Measurements from ENCODE around the gene RTEL1. TPM values are rescaled to one million over a fixed set of nuclear protein-coding genes. Genes with fewer than 3 reads are reported as not detected.
"Not testable (repeated sequence)": the region's sequence is repeated elsewhere in the genome, so short reads cannot be mapped to it uniquely, and the experiment has no call there.

Gene RTEL1, protein sequence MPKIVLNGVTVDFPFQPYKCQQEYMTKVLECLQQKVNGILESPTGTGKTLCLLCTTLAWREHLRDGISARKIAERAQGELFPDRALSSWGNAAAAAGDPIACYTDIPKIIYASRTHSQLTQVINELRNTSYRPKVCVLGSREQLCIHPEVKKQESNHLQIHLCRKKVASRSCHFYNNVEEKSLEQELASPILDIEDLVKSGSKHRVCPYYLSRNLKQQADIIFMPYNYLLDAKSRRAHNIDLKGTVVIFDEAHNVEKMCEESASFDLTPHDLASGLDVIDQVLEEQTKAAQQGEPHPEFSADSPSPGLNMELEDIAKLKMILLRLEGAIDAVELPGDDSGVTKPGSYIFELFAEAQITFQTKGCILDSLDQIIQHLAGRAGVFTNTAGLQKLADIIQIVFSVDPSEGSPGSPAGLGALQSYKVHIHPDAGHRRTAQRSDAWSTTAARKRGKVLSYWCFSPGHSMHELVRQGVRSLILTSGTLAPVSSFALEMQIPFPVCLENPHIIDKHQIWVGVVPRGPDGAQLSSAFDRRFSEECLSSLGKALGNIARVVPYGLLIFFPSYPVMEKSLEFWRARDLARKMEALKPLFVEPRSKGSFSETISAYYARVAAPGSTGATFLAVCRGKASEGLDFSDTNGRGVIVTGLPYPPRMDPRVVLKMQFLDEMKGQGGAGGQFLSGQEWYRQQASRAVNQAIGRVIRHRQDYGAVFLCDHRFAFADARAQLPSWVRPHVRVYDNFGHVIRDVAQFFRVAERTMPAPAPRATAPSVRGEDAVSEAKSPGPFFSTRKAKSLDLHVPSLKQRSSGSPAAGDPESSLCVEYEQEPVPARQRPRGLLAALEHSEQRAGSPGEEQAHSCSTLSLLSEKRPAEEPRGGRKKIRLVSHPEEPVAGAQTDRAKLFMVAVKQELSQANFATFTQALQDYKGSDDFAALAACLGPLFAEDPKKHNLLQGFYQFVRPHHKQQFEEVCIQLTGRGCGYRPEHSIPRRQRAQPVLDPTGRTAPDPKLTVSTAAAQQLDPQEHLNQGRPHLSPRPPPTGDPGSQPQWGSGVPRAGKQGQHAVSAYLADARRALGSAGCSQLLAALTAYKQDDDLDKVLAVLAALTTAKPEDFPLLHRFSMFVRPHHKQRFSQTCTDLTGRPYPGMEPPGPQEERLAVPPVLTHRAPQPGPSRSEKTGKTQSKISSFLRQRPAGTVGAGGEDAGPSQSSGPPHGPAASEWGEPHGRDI (N-terminal part only)
- 19.4 TPM for polyA plus RNA-seq (2013, experiment 1 of 4)
- 17.9 TPM for polyA plus RNA-seq (2013, experiment 2 of 4)
- 11.4 TPM for polyA plus RNA-seq (2013, experiment 3 of 4)
- polyA plus RNA-seq (2013, experiment 4 of 4) = 12.6 TPM

DNA sequence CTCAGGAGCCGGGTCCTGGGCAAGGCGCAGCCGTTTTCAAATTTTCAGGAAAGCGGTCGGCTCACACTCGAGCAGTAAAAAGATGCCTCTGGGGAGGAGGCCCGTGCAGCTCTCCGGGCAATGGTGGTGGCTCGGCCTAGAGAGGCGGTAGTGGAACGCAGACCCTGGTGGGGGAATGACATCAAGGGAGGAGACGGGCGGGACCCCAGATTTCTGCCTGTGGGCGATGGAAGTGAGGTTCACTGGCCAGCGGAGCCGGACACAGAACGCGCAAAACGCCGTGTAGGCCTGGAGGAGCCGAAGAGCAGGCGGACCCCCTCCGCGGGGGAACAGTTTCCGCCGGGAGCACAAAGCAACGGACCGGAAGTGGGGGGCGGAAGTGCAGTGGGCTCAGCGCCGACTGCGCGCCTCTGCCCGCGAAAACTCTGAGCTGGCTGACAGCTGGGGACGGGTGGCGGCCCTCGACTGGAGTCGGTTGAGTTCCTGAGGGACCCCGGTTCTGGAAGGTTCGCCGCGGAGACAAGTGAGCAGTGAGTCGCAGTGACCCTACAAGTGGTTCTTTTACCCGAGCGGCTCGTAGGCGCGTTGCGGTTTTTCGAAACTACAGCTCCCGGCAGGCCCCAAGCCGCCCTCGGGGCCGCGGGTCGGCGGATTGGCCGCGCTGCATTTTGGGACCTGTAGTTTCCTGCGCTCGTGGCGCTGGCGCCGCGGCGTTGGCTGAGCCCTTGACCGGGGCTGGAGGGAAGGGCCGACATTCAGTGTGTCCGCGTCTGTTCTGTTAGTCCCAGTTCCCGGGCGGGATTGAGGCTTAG, at the start of gene RTEL1:
Gene RTEL1, plus strand, starts transcription at position 376 of the 812 bp plus-strand sequence. CDS start 1,091 bp downstream, outside the sequence.
- Histone ChIP-seq H3K9me3 (ENCODE audit: control insufficient read depth, low read length) (no peaks in the 10 kb centered on the region), H3K4me3 (ENCODE audit: insufficient read depth, low read depth, low read length) (peak within 1 kb of the TSS; percentile 94), H3K27ac (ENCODE audit: insufficient read depth, low read depth, low read length, poor library complexity, severe bottlenecking) (no peak within 1 kb of the TSS), H3K36me3 (ENCODE audit: control insufficient read depth, insufficient read depth, low read length) (no peaks in the 10 kb centered on the region), H3K27me3 (ENCODE audit: control insufficient read depth, insufficient read depth, low read length, poor library complexity, severe bottlenecking) (no peaks in the 10 kb centered on the region), H3K4me1 (ENCODE audit: control insufficient read depth, insufficient read depth, low read length) (no peaks in the 10 kb centered on the region)
- WGBS, 2 experiments = 10 to 11% methylated on average over 73 of the region's 73 CpGs

DNA sequence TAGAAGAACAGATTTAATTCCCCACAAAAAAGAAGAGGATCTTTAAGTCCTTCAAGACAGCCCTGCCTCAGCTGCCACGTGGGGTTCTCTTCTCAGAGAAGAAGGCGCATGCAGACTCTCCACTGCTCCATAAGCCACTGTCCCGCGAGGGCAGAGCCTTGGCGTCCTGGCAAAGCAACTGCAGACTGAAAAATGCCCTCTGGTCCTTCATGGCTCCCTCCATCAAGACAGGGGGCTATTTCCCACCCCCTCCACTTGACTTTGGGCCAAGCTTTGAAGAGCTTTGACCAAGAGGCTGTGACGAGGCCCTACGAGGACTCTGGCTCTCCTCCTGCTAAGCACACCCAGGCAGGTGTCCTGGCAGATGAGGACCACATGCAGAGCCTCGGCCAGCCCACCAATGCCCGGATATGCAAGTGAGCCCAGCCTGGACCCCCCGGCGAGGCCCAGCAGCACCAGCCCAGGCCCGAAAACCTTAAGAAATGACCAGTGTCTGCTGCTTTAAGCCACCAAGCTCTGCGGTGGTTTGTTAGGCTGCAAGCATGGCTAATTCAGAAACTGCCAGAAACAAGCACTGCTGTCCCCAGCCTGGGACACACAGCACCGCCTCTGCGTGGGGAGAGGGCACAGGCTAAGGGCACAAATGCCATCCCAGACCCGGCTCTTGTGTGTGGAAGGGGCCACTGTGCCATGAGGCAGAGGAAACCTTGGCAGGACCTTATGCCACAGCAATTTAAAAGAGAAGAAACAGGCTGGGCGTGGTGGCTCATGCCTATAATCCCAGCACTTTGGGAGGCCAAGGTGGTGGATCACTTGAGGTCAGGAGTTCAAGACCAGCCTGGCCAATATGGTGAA, 47.3 kb upstream of the RTEL1 start:
- Histone ChIP-seq H3K36me3 (ENCODE audit: control insufficient read depth, insufficient read depth, low read length) (peaks cover 12% of the 10 kb centered on the region), H3K4me1 (ENCODE audit: control insufficient read depth, insufficient read depth, low read length) (no peaks in the 10 kb centered on the region), H3K9me3 (ENCODE audit: control insufficient read depth, low read length) (no peaks in the 10 kb centered on the region), H3K27ac (ENCODE audit: insufficient read depth, low read depth, low read length, poor library complexity, severe bottlenecking) (no peak overlapping the region), H3K27me3 (ENCODE audit: control insufficient read depth, insufficient read depth, low read length, poor library complexity, severe bottlenecking) (no peaks in the 10 kb centered on the region), H3K4me3 (ENCODE audit: insufficient read depth, low read depth, low read length) (no peak overlapping the region)
- WGBS, 2 experiments = 91 to 92% methylated on average over 17 of the region's 17 CpGs

DNA sequence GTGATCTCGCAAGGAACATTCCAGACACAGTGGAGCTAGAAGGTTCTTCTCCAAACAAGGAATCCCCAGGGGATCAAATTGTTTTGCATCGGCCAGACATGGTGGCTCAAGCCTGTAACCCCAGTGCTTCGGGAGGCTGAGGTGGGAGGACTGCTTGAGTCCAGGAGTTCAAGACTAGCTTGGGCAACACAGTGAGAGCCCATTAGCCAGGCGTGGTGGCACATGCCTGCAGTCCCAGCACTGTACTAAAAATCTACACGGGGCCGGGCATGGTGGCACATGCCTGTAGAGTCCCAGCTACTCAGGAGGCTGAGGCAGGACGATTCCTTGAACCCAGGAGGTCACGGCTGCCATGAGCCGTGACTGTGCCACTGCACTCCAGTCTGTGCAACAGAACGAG, 46.5 kb upstream of the RTEL1 start:
- no peaks in the 10 kb centered on the region for H3K9me3 ChIP-seq (ENCODE audit: control insufficient read depth, low read length)
- no peak overlapping the region for H3K27ac ChIP-seq (ENCODE audit: insufficient read depth, low read depth, low read length, poor library complexity, severe bottlenecking)
- H3K4me1 ChIP-seq (ENCODE audit: control insufficient read depth, insufficient read depth, low read length) = no peaks in the 10 kb centered on the region
- WGBS, 2 experiments = 93 to 95% methylated on average over 10 of the region's 10 CpGs
- H3K27me3 ChIP-seq (ENCODE audit: control insufficient read depth, insufficient read depth, low read length, poor library complexity, severe bottlenecking) = no peaks in the 10 kb centered on the region
- peaks cover 12% of the 10 kb centered on the region for H3K36me3 ChIP-seq (ENCODE audit: control insufficient read depth, insufficient read depth, low read length)
- H3K4me3 ChIP-seq (ENCODE audit: insufficient read depth, low read depth, low read length) = no peak overlapping the region

DNA sequence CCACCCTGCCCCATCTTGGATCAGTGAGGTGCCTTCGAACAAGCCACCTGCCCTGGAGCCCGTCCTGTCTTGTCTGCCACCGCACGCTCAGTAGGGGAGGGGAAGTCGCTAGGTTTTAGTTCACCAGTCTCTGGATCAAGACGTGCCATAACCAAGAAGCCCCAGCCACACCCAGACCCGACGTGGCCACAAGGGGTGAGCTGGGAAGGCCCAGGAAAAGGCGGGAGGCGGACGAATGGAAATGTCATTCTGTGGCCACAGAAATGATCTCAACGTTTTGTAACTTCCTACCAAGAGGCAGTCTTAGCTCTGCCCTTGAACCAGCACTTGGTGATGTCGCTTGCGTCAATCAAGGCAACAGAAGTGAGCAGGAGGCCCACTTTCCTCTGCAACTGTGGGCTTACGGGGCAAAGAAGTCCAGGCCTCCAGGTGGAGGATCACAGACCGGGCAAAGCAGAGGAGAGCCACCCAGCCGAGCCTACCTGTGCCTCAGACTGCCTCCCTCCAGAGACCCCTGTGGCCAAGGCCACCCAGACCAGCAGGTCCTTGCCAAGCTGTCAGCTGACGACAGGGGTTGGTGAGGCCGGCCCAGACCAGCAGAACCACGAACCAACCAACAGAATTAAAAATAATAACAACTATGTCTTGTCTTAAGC, 45.7 kb upstream of the RTEL1 start:
- no peaks in the 10 kb centered on the region for H3K27me3 ChIP-seq (ENCODE audit: control insufficient read depth, insufficient read depth, low read length, poor library complexity, severe bottlenecking)
- no peaks in the 10 kb centered on the region for H3K4me1 ChIP-seq (ENCODE audit: control insufficient read depth, insufficient read depth, low read length)
- peaks cover 12% of the 10 kb centered on the region for H3K36me3 ChIP-seq (ENCODE audit: control insufficient read depth, insufficient read depth, low read length)
- H3K4me3 ChIP-seq (ENCODE audit: insufficient read depth, low read depth, low read length) = no peak overlapping the region
- H3K27ac ChIP-seq (ENCODE audit: insufficient read depth, low read depth, low read length, poor library complexity, severe bottlenecking) = no peak overlapping the region
- H3K9me3 ChIP-seq (ENCODE audit: control insufficient read depth, low read length) = no peaks in the 10 kb centered on the region
- WGBS, 2 experiments = 90% methylated on average over 20 of the region's 20 CpGs

DNA sequence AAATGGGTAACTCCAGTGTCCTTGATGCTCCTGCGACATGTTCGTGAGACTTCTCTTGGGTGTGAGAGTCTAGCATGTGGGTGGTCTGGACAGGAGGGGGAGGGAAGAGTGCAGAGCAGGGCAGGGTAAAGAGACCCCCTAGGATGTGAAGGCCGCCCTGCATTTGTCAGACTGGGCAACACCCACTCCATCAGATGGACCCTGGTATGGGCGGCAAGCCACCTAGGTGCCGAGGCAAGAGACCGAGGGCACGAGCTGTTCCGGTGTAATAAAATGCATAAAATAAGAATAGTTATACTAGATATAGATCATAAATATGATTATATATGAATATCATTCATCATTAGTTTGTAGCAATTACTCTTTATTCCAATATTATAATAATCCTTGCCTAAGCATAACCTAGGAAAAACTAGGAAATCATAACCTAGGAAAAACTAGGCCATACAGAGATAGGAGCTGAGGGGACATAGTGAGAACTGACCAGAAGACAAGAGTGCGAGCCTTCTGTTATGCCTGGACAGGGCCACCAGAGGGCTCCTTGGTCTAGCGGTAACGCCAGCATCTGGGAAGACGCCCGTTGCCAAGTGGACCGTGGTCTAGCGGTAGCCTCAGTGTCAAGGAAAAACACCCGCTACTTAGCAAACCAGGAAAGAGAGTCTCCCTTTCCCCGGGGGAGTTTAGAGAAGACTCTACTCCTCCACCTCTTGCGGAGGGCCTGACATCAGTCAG, 44.1 kb upstream of the RTEL1 start:
- not testable (repeated sequence) for H3K4me1 ChIP-seq (ENCODE audit: control insufficient read depth, insufficient read depth, low read length); H3K27ac ChIP-seq (ENCODE audit: insufficient read depth, low read depth, low read length, poor library complexity, severe bottlenecking)
- WGBS, 2 experiments = 87 to 89% methylated on average over 10 to 14 of the region's 18 CpGs

DNA sequence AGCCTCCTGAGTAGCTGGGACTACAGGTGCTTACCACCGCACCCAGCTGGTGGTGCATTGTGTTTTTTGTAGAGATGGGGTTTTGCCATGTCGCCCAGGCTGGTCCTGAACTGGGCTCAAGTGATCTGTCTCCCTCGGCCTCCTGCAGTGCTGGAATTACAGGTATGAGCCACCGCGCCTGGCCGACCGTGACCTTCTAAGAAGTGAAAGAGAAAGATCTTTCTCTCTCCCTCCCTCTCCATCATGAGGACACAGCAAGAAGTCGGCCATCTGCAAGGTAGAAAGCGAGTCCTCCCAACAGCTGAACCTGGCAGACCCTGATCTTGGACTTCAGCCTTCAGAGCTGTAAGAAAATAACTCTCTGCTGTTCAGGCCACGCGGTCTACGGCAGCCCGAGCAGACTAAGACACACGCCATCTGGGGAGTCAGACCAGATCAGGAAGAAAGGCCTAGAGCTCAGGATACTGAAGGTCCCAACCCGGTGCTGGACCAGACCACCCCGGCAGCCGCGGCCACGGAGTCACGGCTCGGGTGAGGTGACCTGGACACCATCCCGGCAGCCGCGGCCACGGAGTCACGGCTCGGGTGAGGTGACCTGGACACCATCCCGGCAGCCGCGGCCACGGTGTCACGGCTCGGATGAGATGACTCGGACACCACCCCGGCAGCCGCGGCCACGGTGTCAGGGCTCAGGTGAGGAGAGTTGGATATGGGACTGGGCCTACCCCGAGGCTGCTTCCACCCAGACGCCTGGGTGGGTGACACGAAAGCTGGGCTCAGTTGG, 40.8 kb upstream of the RTEL1 start:
- Histone ChIP-seq H3K9me3 (ENCODE audit: control insufficient read depth, low read length) (no peaks in the 10 kb centered on the region), H3K4me1 (ENCODE audit: control insufficient read depth, insufficient read depth, low read length) (no peaks in the 10 kb centered on the region), H3K27ac (ENCODE audit: insufficient read depth, low read depth, low read length, poor library complexity, severe bottlenecking) (no peak overlapping the region), H3K36me3 (ENCODE audit: control insufficient read depth, insufficient read depth, low read length) (peaks cover 17% of the 10 kb centered on the region), H3K4me3 (ENCODE audit: insufficient read depth, low read depth, low read length) (no peak overlapping the region), H3K27me3 (ENCODE audit: control insufficient read depth, insufficient read depth, low read length, poor library complexity, severe bottlenecking) (no peaks in the 10 kb centered on the region)
- WGBS, 2 experiments = 95% methylated on average over 41 of the region's 41 CpGs

More for the DNA sequence above, 44.1 kb upstream of the RTEL1 start:
- H3K9me3 ChIP-seq (ENCODE audit: control insufficient read depth, low read length); H3K4me3 ChIP-seq (ENCODE audit: insufficient read depth, low read depth, low read length); H3K27me3 ChIP-seq (ENCODE audit: control insufficient read depth, insufficient read depth, low read length, poor library complexity, severe bottlenecking): not testable (repeated sequence)
- H3K36me3 ChIP-seq (ENCODE audit: control insufficient read depth, insufficient read depth, low read length) = peaks cover 17% of the 10 kb centered on the region

DNA sequence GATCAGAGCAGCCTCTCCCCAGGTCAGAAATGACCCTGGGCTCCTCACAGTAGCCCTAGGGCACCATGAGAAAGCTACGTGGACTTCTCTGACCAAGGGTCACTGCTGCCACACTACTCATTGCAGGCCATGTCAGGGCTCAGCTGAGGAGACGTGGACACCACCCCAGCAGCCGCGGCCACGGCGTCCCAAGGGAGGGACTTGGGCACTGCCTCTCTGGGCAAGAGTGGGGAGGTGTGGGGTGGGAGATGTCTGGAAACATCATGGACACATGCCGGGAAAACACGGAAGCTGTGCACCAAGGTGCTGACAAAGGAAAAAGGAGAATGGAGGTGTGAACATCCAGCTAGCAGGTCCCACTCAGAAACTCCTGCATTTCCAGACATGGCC, 40.2 kb upstream of the RTEL1 start:
- 91 to 93% methylated on average over 8 of the region's 8 CpGs for WGBS, 2 experiments
- Histone ChIP-seq H3K4me1 (ENCODE audit: control insufficient read depth, insufficient read depth, low read length) (no peaks in the 10 kb centered on the region), H3K36me3 (ENCODE audit: control insufficient read depth, insufficient read depth, low read length) (peaks cover 17% of the 10 kb centered on the region), H3K27me3 (ENCODE audit: control insufficient read depth, insufficient read depth, low read length, poor library complexity, severe bottlenecking) (no peaks in the 10 kb centered on the region), H3K9me3 (ENCODE audit: control insufficient read depth, low read length) (no peaks in the 10 kb centered on the region), H3K27ac (ENCODE audit: insufficient read depth, low read depth, low read length, poor library complexity, severe bottlenecking) (no peak overlapping the region), H3K4me3 (ENCODE audit: insufficient read depth, low read depth, low read length) (no peak overlapping the region)
